GM18520 (cell line): ENCODE measurements around the gene LRRC4.

Experiments used
- ATAC-seq: cut with Tn5 transposase; IDR thresholded peaks from one replicate; pipeline ENCODE4 v1.9.1; 2021; ENCODE audit not compliant: unreplicated experiment

The LRRC4 gene

DNA sequence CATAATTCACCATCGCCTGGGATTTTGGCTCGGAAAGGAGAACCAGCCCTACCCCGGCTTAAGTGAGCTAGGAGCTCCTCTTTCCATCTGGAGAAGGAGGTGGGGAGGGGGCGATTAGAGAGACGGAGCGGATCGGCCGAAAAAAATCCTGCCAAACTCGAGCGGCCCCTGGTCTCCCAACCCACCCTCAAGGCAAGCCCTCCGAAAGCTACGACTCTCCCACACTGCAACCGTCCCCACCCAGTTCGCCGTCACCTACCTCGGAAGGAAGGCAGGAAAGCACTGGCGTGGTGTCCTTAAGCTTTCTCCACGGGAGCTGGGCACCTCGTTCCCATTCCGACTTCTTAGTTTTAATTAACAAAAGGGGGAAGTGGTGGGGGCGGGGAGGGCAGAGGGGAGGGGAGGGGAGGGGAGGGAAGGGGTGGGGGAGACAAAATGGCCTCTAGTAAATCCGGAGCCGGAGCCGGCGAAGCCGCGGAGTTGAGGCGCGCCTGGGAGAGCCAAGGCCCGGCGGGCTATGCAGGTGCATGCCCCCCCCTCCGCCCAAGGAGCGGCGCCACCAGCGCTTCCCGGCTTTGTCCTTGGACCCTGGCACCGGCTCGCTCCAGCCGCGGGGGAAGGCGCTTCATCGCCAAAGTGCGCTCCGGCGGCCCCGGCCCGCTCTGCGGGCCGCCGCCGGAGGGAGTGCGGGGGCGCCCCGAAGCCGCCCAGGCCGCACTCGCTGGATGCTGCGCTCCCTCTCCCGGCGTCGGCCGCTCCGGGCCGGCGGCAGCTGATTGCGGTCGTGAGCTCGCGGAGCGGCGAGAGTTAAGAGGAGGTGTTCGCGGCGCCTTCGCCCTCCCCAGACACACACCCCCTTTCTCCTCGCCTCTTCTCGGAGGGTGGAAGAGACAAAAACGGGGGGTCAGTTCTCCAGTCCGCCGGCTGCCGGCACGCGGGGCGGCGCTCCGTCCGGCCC is at the start of gene LRRC4:
TSS of gene LRRC4 (minus strand) at position 784 of the 958 bp plus-strand sequence. CDS start 797 bp downstream, outside the sequence.
- ATAC-seq, result no peak

DNA sequence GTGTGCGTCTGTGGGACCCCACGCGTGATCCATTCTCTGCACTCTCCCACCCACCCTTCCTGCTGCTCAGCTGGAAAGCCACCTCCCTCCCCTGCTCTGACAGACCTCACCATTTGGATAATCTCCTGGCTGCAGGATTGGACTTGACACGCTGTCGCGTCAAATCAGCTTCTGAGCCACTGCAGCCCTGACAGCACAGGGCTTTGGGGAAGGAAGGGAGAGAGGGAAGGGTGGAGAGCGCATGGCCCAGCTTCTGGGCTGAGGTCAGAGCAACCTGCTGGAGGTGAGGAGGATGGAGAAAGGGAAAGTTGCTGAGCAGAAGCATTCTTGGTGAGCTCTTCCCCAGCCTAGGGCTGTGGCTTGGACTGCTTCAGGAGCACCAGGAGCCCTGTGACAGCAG is 48.9 kb upstream of the LRRC4 start:
- ATAC-seq, result no peak

DNA sequence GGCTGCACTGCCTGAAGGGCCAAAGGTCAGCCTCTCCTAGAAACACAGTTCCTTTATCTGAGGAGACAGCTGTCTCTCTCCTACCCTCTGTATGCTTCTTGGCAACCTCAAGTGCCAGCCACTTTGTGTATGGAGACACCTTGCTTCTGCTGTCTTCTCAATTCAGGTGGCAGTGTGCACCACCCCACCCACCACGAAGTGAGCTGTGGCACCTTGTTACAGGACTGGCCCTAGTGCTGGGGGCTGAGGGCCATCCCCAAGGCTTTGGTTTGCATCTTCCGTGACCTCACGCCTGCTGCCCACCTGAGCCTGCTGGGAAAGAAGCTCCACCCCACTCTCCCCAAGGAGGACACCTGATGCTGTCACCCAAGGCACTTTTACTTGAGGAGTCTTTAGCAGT is 47.1 kb upstream of the LRRC4 start:
- no peak for ATAC-seq

DNA sequence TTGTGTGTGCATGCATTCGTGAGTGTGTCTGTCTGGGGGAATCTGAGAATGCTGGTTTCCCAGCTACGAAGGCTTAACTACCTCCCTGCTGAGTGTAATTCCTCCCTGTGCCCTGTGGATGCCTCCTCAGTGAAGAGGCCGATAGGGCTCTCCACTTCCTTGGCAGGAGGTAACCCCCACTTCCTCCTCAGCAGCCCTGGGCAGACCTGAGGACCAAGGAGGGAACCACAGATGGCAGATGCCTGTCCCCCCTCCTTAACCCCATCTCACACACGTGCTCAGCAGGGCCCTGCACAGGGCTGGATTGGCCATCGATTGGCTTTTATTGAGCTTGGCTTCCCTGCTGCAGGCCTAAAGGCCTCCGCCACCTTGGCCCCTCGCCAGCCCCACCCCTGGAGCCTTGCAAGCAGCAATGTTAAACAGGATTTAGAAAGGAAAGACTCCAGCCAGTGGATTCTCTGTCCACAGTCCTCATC is 45.6 kb upstream of the LRRC4 start:
- ATAC-seq, result no peak

DNA sequence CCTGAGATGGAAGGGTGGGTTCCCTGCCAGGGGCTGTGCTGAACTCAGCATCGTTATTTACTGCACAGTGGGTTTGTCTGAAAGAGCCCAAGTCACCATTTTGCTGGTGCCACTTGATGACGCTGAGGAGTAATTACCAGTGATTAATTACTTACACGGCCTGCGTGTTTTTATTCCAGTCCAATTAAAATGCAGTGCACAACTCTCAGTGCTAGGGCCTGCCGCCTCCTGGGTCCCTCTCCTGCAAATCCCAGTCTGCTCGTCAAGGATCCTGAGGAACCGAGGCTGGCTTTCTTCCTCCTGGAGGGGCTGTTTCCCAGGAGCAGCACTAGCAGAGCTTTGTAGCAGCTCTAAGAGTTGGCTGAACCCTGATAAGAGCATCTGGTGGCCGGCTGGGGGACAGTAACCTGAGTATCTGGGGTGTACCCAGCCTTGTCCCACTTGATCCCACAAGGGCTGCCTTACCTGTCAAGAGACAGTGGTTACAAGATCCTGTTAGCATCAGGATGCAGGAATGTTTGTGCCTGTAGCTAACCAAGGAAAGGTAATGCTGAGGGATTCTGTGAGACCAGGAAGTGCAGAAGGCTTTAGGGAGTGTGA is 45.1 kb upstream of the LRRC4 start:
- no peak for ATAC-seq

GRCh38 chr7:128075242-128076095 is 44.2 kb upstream of the LRRC4 start:
- no peak for ATAC-seq

- ATAC-seq, result no peak
Observed at GRCh38 chr7:128074736-128075135, 43.5 kb upstream of the LRRC4 start.

- ATAC-seq, result no peak
Observed at GRCh38 chr7:128074336-128074735, 43.1 kb upstream of the LRRC4 start.

DNA sequence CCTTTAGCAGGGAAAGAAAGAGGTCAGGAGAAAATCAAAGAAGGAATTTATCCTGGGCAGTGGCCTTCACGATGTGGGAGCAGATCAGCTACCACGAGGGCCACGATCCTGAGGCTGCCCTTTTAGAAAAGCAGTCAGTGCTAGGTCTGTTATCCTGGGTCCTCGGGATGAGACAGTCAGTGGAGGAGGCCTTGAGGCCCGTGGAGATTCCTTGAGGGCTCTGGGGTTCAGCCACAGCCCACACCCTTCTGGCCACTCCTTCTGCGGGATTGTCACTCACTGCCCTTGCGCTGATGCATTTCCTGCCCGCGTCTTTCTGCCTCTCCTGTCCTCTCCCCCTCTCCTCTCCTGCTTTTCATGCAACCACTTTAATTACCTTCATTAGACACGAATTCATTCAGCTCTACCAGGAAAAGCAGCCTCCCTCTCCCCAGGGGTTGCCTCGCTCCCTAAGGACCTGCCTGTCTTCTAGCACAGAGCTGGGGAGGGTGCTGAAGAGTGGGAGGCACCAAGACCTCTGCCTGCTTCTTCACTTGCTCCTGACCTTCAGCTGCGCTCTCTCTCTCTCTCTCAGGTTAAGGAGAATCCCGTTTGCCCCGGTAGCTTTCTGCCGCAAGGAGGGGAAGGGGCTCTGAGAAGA is 42.6 kb upstream of the LRRC4 start:
- ATAC-seq, result no peak

DNA sequence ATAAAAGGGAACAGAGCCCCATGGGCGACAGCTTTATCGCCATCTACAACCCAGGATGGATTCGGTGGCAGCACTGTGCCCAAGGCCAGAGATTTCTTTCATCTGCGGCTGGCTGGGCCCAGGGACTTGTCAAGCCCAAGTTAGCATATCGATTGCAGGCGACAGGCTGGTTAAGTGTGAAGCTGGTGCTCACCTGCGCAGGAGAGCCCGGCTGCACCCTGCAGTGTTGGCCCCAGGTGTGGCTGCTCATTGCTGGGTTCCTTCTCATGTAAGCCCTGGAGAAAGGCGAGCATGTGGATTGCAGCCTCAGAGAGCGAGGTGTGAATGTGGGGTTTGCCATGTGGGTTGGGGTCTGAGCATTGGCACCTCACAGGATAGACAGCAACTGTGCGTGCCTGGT is 40.6 kb upstream of the LRRC4 start:
- ATAC-seq, result no peak

DNA sequence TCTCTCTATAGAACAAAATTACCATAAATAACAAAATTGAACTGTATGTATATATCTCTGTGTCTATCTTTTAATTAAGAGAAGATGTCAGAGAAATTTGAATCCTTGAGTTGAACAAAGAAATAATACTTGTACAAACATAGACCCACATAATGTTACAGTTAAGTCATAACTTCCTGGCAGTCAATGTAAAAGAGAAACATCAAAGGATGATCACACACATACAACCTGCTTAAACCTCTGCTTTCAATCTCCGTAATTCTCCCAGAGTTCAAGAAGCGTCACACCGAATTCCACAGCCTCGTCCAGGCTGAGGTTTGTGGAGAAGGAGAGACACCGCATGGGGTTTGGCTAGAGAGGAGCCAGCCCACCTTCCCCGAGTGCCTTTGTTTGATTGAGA is 40.1 kb upstream of the LRRC4 start:
- ATAC-seq, result no peak

- ATAC-seq, result no peak
Observed at GRCh38 chr7:128069373-128070364, 38.4 kb upstream of the LRRC4 start.

GRCh38 chr7:128068785-128069184 is 37.5 kb upstream of the LRRC4 start:
- ATAC-seq, result no peak

GRCh38 chr7:128067983-128068382 is 36.7 kb upstream of the LRRC4 start:
- no peak for ATAC-seq

GRCh38 chr7:128066858-128067257 is 35.6 kb upstream of the LRRC4 start:
- no peak for ATAC-seq

- ATAC-seq, result no peak
Observed at GRCh38 chr7:128066395-128066794, 35.2 kb upstream of the LRRC4 start.

GRCh38 chr7:128065872-128066271 is 34.6 kb upstream of the LRRC4 start:
- ATAC-seq, result no peak

- ATAC-seq, result no peak
Observed at GRCh38 chr7:128063088-128063487, 31.9 kb upstream of the LRRC4 start.

- ATAC-seq, result no peak
Observed at GRCh38 chr7:128060018-128060417, 28.8 kb upstream of the LRRC4 start.
